Activated naive CD8-positive, alpha-beta T cell treated with anti-CD3 and anti-CD28 coated beads, Interleukin-2, amount 50 U/mL, for 16 hours (primary cell): Measurements from ENCODE around the gene UBAP1.
"Not testable (repeated sequence)": the region's sequence is repeated elsewhere in the genome, so short reads cannot be mapped to it uniquely, and the experiment has no call there.

Source experiments
- DNase-seq: peaks from one replicate; pipeline ENCODE4 v3.0.0-alpha.2; 2020; ENCODE audit warnings: low read depth, low spot score

The UBAP1 gene

GRCh38 chr9:34224349-34224748, 45.5 kb downstream of the UBAP1 start:
- no peak for DNase-seq

DNA sequence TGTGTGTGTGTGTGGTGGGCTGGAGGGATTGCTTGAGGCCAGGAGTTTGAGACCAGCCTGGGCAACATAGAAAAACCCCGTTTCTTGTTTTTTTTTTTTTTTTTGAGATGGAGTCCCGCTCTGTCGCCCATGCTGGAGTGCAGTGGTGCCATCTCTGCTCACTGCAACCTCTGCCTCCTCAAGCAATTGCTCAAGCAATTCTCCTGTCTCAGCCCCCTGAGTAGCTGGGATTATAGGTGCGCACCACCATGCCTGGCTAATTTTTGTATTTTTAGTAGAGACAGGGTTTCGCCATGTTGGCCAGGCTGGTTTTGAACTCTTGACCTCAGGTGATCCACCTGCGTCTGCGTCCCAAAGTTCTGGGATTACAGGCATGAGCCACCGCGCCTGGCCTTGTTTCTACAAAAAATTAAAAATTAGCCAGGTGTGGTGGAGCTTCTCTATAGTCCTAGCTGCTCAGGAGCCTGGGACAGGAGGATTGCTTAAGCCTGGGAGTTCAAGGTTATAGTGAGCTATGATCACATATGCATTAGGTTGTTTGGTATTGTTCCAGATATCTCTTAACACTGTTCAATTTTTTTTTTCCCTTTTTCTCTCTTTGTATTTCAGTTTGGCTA, 47.4 kb downstream of the UBAP1 start:
- not testable (repeated sequence) for DNase-seq

DNA sequence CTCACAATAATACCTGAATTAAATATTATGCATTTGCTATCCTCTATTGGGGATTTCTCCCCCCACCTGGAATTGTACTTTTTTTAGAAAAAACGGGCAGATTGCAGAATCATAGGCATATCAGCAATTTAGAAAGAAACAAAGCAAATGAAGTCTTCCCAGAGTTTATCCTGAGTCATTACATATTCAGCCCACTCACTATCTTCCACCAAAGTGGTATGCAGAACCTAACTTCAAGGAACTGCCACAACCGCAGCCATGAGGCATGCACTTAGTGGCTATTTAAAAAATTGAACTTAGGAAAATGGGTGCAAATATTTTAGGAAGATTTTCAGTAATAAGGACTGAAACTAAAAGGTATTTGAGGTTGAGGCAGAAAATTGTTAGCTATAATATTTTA, 48.6 kb downstream of the UBAP1 start:
- no peak for DNase-seq

GRCh38 chr9:34230556-34230955, 51.7 kb downstream of the UBAP1 start:
- DNase-seq, result no peak

GRCh38 chr9:34232201-34232600, 53.4 kb downstream of the UBAP1 start:
- DNase-seq, result no peak

GRCh38 chr9:34233672-34234071, 54.8 kb downstream of the UBAP1 start:
- no peak for DNase-seq

- DNase-seq, result no peak
Observed at GRCh38 chr9:34237836-34238235, 59.0 kb downstream of the UBAP1 start.

DNA sequence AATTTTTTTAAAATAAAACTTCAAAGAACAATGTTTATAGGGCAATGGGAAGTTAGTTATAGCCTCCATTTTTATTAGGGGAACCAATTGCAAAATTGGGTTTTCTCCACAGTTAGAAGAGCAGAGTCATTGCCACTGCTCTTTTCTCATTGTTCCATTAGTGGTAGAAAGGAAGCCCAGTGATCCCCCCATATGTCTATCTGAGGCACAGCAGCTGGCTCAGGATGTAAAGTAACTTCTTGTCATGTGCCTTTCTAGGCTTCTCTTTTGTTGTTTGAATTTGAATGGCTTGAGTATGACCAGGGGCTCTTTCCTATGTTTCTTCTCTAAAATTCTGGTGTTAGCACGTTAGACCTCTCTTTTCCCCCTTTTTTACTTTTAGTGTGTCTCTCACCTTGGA, 61.2 kb downstream of the UBAP1 start:
- no peak for DNase-seq

GRCh38 chr9:34242830-34243229, 64.0 kb downstream of the UBAP1 start:
- no peak for DNase-seq

DNA sequence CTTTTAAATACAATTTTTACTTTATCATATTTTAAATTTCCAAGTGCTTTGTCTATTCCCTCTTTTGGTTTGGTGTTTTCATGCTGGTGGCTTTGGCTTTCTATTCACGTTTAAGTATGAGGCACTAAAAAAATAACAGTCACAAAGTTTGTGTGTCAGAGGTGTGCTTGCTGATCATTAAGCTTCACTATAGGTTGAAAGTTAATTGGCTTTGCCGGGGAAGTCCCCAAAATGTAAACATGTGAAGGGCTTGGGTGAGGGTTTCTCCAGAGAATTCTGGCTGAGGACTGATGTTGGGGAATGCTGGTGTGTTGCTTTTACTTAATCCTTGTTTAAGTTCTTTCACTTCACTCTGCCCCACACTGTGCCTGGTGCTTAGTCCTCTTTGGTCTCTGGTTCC, 66.4 kb downstream of the UBAP1 start:
- DNase-seq, result not testable (repeated sequence)

GRCh38 chr9:34246453-34246852, 67.6 kb downstream of the UBAP1 start:
- no peak for DNase-seq

DNA sequence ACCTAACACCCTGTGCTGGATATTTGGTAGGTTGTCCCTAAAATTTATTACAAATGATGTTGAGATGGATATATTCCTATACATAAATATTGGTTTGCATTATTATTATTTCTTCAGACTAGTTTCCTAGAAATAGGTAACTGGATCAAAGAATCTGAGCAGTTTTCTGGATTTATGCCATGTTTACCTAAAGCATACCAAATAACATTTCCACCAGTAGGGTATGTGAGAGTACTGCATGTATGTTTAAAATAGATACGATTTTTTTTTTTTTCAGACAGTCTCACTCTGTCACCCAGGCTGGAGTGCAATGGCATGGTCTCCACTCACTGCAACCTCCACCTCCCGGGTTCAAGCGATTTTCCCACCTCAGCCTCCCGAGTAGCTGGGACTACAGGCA, 68.9 kb downstream of the UBAP1 start:
- DNase-seq, result not testable (repeated sequence)

DNA sequence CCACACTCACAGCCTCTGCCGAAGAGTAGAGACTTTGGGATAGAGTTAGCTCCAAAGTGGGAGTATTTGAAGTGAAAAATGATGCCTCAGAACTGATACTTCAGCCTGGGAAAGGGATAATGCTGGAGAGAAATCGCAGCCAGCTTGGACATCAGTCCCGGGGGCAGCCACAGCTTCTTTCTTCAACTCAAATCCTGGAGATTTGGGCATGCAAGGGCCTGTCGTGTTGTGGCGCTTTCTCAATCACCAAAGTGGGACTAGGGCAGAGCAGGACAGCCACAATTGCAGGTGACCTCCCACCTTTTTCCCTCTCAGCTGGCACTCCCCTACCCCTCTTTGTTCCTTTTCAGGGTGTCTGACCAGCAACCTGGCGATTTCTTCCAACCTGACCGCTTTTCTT, 70.4 kb downstream of the UBAP1 start:
- no peak for DNase-seq

DNA sequence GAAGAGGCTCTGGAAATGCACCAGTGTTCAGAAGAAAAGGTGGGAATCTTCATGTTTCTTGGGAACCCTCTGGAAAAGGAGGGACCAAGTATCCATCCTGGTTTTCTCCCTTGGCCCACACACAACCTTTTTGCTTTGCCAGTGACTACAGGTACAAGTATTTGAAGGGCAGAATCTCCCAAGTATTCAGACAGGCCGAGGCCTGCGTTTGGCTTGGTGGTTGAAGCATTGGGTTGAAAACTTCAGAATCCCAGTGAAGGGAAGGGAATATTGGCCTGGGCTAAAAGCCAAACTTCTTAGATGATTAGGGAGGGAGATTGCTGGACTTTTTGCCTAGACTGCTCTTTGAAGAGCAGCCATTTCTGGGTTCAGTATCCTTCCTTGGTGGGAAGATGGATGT, 71.9 kb downstream of the UBAP1 start:
- no peak for DNase-seq

DNA sequence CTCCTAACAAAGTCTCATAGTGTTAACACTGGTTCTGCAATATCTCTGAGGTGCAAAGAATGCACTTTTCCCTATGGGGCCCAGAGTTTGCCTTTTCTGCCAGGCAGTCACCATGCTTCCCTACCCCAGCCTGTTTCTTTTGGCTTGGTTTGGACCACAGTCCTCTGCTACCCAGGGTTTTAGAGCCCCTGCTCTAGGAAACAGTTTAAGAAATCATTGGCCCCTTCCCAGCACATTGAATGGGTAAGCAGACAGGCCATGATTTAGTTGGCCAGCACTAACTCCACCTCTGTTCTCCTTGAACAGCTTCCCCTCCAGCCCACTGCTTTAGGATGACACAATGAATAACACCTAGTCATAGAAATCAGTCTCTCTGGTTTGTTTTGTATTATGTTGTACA, 73.2 kb downstream of the UBAP1 start:
- DNase-seq, result no peak

DNA sequence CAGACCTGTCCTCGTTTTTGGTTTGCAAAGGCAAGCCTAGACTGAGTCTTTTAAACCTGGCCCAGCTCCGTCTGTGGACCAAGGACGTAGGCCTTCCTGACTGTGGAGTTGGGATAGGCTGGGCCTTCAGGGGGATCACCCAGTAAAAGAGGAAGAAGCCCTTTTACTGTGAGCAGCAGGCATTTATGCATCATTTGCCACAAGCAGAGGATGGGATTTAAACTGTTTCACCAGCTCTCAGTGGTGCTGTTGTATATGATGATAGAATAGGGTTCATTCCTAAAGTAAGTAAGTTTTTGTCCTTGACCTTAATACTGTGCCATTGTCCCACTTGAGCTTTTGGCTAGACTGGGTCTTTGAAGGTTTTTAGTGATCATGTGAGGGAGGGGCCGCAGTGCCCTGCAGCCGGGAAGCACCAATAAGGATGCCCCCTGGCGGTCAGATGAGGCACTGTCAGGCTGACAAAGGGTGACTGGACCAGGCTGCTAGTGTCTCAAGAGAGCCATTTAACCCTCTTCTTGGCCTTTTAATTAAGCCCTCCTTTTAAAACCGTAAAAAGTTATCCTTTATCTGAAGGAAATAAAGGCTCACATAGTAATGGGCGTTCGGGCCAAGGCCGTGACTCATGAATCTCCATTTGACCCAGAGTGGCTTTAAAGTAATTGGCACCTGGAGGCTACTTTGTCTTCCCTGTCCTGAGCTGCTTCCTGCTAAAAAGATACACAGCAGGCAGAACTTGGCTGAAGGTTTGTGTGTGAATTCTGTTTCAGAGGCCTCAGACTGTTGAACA, 74.0 kb downstream of the UBAP1 start:
- no peak for DNase-seq

DNA sequence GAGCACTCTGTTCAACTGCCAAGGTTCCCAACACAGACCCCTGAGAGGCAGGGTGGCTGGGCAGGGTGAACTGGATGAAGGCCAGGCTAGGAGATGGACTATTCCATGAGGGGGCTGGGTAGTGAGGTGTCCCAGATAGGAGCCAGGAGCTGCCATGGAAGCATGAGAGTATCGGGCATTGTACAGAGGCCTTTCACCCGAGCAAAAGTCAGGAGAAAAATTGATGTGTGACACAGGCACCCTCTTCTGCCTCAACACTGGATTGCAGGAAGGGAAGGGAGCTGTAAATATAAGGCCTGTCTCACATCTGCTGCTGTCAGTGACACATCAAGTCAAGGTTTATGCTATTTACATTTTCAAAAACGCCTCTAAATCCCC, 74.6 kb downstream of the UBAP1 start:
- DNase-seq, result no peak

- no peak for DNase-seq
Observed at GRCh38 chr9:34254141-34254913, 75.5 kb downstream of the UBAP1 start.

GRCh38 chr9:34254966-34255825, 76.4 kb downstream of the UBAP1 start:
- DNase-seq, result no peak

DNA sequence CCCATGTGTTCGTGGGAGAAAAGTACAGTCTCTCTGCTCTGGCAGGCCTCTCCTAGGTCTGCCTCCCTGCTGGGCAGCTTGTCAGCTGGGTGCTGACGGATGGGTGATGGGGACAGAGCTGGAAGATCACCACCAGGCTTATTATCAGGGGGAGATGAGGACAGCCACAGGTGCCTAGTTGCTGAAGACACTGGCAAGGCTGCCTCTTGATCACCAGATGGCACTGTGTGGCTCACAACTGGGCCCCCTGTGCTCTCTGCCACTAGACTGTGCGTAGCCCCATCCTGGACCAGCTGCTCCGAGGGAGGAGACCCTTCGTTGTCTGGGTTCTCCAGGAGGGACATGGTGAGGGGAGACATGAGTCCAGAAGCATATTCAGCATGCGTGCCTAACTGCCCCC, 77.3 kb downstream of the UBAP1 start:
- no peak for DNase-seq

DNA sequence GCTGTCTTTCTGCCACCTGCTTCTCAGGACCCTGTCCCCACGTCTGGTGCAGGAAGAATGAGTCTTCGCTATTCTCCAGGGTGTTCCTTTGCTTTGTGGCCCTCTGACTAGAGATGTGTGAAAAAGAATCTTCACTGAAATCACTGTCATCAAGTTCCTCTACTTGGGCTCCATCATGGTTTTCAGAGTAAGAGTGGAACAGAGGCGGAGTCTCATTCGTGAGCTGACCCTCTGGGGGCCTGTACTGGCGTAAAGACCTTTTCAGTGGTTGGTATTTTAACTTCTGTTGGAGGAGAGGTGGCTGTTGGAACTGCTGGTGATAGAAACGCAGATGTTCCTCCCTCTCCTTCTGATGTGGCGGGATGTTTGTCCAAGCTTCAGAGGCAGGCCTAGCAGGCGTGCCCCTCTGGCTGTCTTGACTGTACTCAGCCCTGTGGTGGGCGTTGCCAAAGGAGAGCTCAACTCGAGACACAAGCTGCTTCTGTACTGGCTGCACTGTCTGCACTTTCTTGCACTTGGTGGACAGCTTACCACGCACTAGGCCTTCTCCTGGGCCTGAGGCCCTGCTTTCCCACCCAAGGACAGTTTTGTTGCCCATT, 78.2 kb downstream of the UBAP1 start:
- DNase-seq, result no peak
